IMR-90 (cell line): ENCODE data around the gene TMPRSS9. TPM values are rescaled to one million over a fixed set of nuclear protein-coding genes. Genes with fewer than 3 reads are reported as not detected.

Experiments used
- ATAC-seq: fragments of 200-7000 bp; cut with Tn5 transposase; 2 replicates; pipeline ENCODE4 v1.9.1; 2020; ENCODE audit warnings: low read depth, mild to moderate bottlenecking, moderate library complexity
- BruUV-seq: library from RNA; stranded (reverse); fragments of 400-500 nt; replicated peaks from 2 replicates; lab custom pipeline; 2021; lab: Mats Ljungman, UMichigan
- CTCF ChIA-PET: fragments of 300-600 bp; formaldehyde crosslinking; extraction: SDS; loops from one replicate; lab custom pipeline; 2021; ENCODE audit warnings: antibody characterized with exemption; lab: Yijun Ruan, JAX
- POLR2A ChIA-PET: fragments of 300-600 bp; sonication (Branson Sonifier 250); formaldehyde crosslinking; loops from one replicate; lab custom pipeline; 2022; ENCODE audit warnings: antibody characterized with exemption; ENCODE audit not compliant: unreplicated experiment; lab: Charles Lee
- DNase-seq: peaks from one replicate; pipeline ENCODE4 v3.0.0; 2013
- H2AFZ ChIP-seq: replicated peaks from 2 replicates; pipeline ENCODE3; 2013; ENCODE audit warnings: low read length, mild to moderate bottlenecking; ENCODE audit not compliant: poor library complexity
- H2AK5ac ChIP-seq: 2 replicates; pipeline ENCODE4 v1.6.1; 2013; ENCODE audit warnings: low read depth, low read length, inconsistent platforms
- H2AK9ac ChIP-seq: replicated peaks from 2 replicates; pipeline ENCODE3; 2013; ENCODE audit warnings: mild to moderate bottlenecking, low read depth, low read length, moderate library complexity; ENCODE audit not compliant: poor library complexity
- H2BK120ac ChIP-seq: 2 replicates; pipeline ENCODE4 v1.6.1; 2013; ENCODE audit warnings: low read depth, low read length, inconsistent platforms
- H2BK15ac ChIP-seq: 3 replicates; pipeline ENCODE4 v1.6.1; 2013; ENCODE audit warnings: low read depth, low read length, inconsistent platforms
- H2BK20ac ChIP-seq: 2 replicates; pipeline ENCODE4 v1.6.1; 2013; ENCODE audit warnings: low read depth, mild to moderate bottlenecking, inconsistent platforms, low read length, moderate library complexity
- H2BK5ac ChIP-seq: 2 replicates; pipeline ENCODE4 v1.6.1; 2013; ENCODE audit warnings: mild to moderate bottlenecking, low read depth, low read length, inconsistent platforms; ENCODE audit not compliant: poor library complexity, severe bottlenecking
- H3K14ac ChIP-seq: replicated peaks from 2 replicates; pipeline ENCODE4 v1.6.1; 2013; ENCODE audit warnings: low read depth, low read length, inconsistent platforms
- H3K18ac ChIP-seq: 2 replicates; pipeline ENCODE4 v1.6.1; 2013; ENCODE audit warnings: low read depth, low read length, control low read depth
- H3K23ac ChIP-seq: 2 replicates; pipeline ENCODE4 v1.6.1; 2013; ENCODE audit warnings: low read depth, low read length, inconsistent platforms
- H3K27ac ChIP-seq: 2 replicates; pipeline ENCODE4 v1.5.1; 2013; ENCODE audit warnings: mild to moderate bottlenecking, control low read depth, low read length; ENCODE audit not compliant: insufficient read depth
- H3K27me3 ChIP-seq: 2 replicates; pipeline ENCODE4 v1.6.1; 2013; ENCODE audit warnings: low read length; ENCODE audit not compliant: control insufficient read depth, insufficient read depth
- H3K36me3 ChIP-seq: 2 replicates; pipeline ENCODE4 v1.6.1; 2013; ENCODE audit warnings: low read length, mixed read lengths; ENCODE audit not compliant: control insufficient read depth, insufficient read depth
- H3K4ac ChIP-seq: 2 replicates; pipeline ENCODE4 v1.6.1; 2013; ENCODE audit warnings: low read depth, low read length, inconsistent platforms
- H3K4me1 ChIP-seq: 2 replicates; pipeline ENCODE4 v1.6.1; 2013; ENCODE audit warnings: low read length, mixed read lengths; ENCODE audit not compliant: control insufficient read depth, insufficient read depth
- H3K4me2 ChIP-seq: 2 replicates; pipeline ENCODE4 v1.6.1; 2013; ENCODE audit warnings: low read depth, mild to moderate bottlenecking, control low read depth, low read length, moderate library complexity
- H3K4me3 ChIP-seq: 2 replicates; pipeline ENCODE4 v1.5.1; 2013; ENCODE audit warnings: low read depth, mild to moderate bottlenecking, control low read depth, low read length, moderate library complexity; ENCODE audit not compliant: insufficient read depth
- H3K56ac ChIP-seq: 2 replicates; pipeline ENCODE4 v1.6.1; 2013; ENCODE audit warnings: low read length, inconsistent platforms; ENCODE audit not compliant: insufficient read depth; ENCODE audit errors: extremely low read depth
- H3K79me1 ChIP-seq, 2 experiments: 2 replicates each; pipeline ENCODE4 v1.6.1; 2013; ENCODE audit warnings: low read length in 2 of 2, inconsistent platforms in 1 of 2, low read depth in 1 of 2
- H3K9ac ChIP-seq: 2 replicates; pipeline ENCODE4 v1.6.1; 2013; ENCODE audit warnings: low read depth, low read length, control low read depth
- H3K9me1 ChIP-seq: 2 replicates; pipeline ENCODE4 v1.6.1; 2013; ENCODE audit warnings: low read length, inconsistent platforms; ENCODE audit not compliant: insufficient read depth
- H3K9me3 ChIP-seq: 2 replicates; pipeline ENCODE4 v1.6.1; 2013; ENCODE audit warnings: low read length; ENCODE audit not compliant: control insufficient read depth, insufficient read depth
- H4K20me1 ChIP-seq: 2 replicates; pipeline ENCODE4 v1.6.1; 2013; ENCODE audit warnings: low read length, inconsistent platforms; ENCODE audit not compliant: insufficient read depth
- H4K5ac ChIP-seq: 2 replicates; pipeline ENCODE4 v1.6.1; 2013; ENCODE audit warnings: mild to moderate bottlenecking, low read depth, low read length, control low read depth
- H4K8ac ChIP-seq, 2 experiments: 2 replicates each; pipeline ENCODE4 v1.6.1; 2013; ENCODE audit warnings: low read depth in 2 of 2, low read length in 2 of 2, control low read depth in 1 of 2, inconsistent platforms in 1 of 2
- H4K91ac ChIP-seq: 2 replicates; pipeline ENCODE4 v1.6.1; 2013; ENCODE audit warnings: low read depth, low read length, inconsistent platforms; ENCODE audit not compliant: insufficient read depth
- BHLHE40 ChIP-seq: fragments of 150-350 bp; IDR thresholded peaks from 2 replicates; pipeline ENCODE4 v1.6.1; 2016; ENCODE audit warnings: mild to moderate bottlenecking, low read depth, low read length
- CEBPB ChIP-seq: IDR thresholded peaks from 2 replicates; pipeline ENCODE4 v1.6.1; 2012; ENCODE audit warnings: low read depth, low read length, improper control_type of control experiment
- CHD1 ChIP-seq: IDR thresholded peaks from 2 replicates; pipeline ENCODE4 v1.6.1; 2012; ENCODE audit warnings: low read depth, low read length, improper control_type of control experiment
- FOS ChIP-seq: fragments of 150-350 bp; IDR thresholded peaks from 2 replicates; pipeline ENCODE4 v1.6.1; 2016; ENCODE audit warnings: low read depth, low read length
- MAFK ChIP-seq: IDR thresholded peaks from 2 replicates; pipeline ENCODE4 v1.6.1; 2012; ENCODE audit warnings: low read depth, low read length, improper control_type of control experiment
- MAZ ChIP-seq: IDR thresholded peaks from 2 replicates; pipeline ENCODE4 v1.6.1; 2012; ENCODE audit warnings: low read depth, mild to moderate bottlenecking, low read length, improper control_type of control experiment, moderate library complexity, borderline replicate concordance
- NFE2L2 ChIP-seq: fragments of 150-350 bp; IDR thresholded peaks from 2 replicates; pipeline ENCODE4 v1.6.1; 2016; ENCODE audit warnings: low read depth, mild to moderate bottlenecking, low read length
- POLR2A ChIP-seq: IDR thresholded peaks from 2 replicates; pipeline ENCODE4 v1.6.1; 2012; ENCODE audit warnings: mild to moderate bottlenecking, low read depth, low read length
- RAD21 ChIP-seq: IDR thresholded peaks from 2 replicates; pipeline ENCODE4 v1.6.1; 2012; ENCODE audit warnings: low read length, improper control_type of control experiment
- RFX5 ChIP-seq: IDR thresholded peaks from 2 replicates; pipeline ENCODE4 v1.8.0; 2012; ENCODE audit warnings: low read depth, mild to moderate bottlenecking, low read length, moderate library complexity
- WGBS, 2 experiments: methylation state at CpG; one replicate each; pipeline versions ENCODE4 v1.1.5 to v1.1.7; 2013; ENCODE audit warnings: missing lambda C conversion rate in 2 of 2; ENCODE audit not compliant: insufficient read length in 1 of 2; ENCODE audit errors: extremely low coverage in 2 of 2; 5-methylcytosine and 5-hydroxymethylcytosine counted together
- dilution Hi-C: fragments of 300-500 bp; cut with HindIII; formaldehyde crosslinking; loops from one replicate; pipeline ENCODE4 v1.14.3; 2018; ENCODE audit warnings: low sequenced_read_pairs; ENCODE audit not compliant: unreplicated experiment
- in situ Hi-C: fragments of 300-500 bp; cut with MboI; formaldehyde crosslinking; loops from 3 replicates; pipeline ENCODE4 v1.14.3; 2019; ENCODE audit warnings: low sequenced_read_pairs, inconsistent platforms, mixed read lengths
- intact Hi-C: fragments of 100-400 bp; cut with micrococcal nuclease; formaldehyde crosslinking; loops from 2 replicates; pipeline ENCODE4 v1.10.0; 2022
- polyA plus RNA-seq, 3 experiments: library from polyadenylated mRNA; depleted of rRNA; stranded (reverse); fragments of >200 nt; gene quantifications; 2 replicates each; pipeline ENCODE4 v1.2.3, GENCODE V29; 2012; ENCODE audit warnings: low replicate concordance in 1 of 3
- total RNA-seq: library from RNA; depleted of rRNA; stranded (reverse); fragments of >200 nt; gene quantifications from 2 replicates; pipeline ENCODE4 v1.2.3, GENCODE V29; 2012
- TF ChIP-seq, protein P1 (sequence below): fragments of 150-350 bp; IDR thresholded peaks from 2 replicates; pipeline ENCODE4 v1.6.1; 2016; ENCODE audit warnings: low read depth, mild to moderate bottlenecking, low read length, moderate library complexity, borderline replicate concordance
- TF ChIP-seq, protein P2 (sequence below): fragments of 150-350 bp; IDR thresholded peaks from 2 replicates; pipeline ENCODE4 v1.6.1; 2017; ENCODE audit warnings: mild to moderate bottlenecking, antibody characterized with exemption, low read length, low read depth
- TF ChIP-seq, protein P3 (sequence below): conservative IDR thresholded peaks from 2 replicates; pipeline ENCODE4 v1.5.1; 2012; ENCODE audit warnings: mild to moderate bottlenecking, low read depth, low read length, improper control_type of control experiment

Gene TMPRSS9
- total and polyA plus RNA-seq, 2 of the 4 experiments (the other 2 are of a cell fraction), result not detected

DNA sequence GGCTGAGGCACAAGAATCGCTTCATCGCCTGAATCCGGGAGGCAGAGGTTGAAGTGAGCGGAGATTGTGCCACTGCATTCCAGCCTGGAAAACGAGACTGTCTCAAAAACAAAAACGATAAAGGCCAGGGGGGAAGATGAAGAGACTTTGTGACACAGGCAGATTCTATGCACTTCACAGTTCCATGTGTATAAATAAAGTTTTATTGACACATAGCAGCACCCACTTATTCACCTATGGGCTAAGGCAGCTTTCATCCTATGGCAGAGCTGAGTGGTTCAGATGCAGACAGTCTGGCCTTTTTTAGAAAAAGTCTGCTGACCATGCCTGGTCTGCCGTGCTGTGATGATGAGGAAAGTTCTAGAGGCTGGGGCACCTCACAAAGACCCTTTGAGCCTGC, 91.1 kb downstream of the TMPRSS9 start:
- H3K27ac ChIP-seq, result no peak overlapping the region
- no peak overlapping the region for H2BK20ac ChIP-seq
- H4K5ac ChIP-seq, result no peak overlapping the region
- no peak overlapping the region for H3K4me3 ChIP-seq
- H2BK5ac ChIP-seq, result no peak overlapping the region
- H3K9me1 ChIP-seq, result 0 out of 2 replicates have a peak, but pooled peaks cover 14% of the 10 kb centered on the region
- dilution Hi-C loops, result no loop called here
- peaks cover 85% of the 10 kb centered on the region for H4K20me1 ChIP-seq
- H3K4me1 ChIP-seq, result no peaks in the 10 kb centered on the region
- H3K79me1 ChIP-seq, result peaks cover 5 to 71% of the 10 kb centered on the region in 2 experiments; a peak in 2 of 4 replicates
- in situ Hi-C loops, result no loop called here
- intact Hi-C loops, result no loop called here
- ChIA-PET CTCF (no interaction called here), POLR2A (no interaction called here)
- H3K4me2 ChIP-seq, result no peak overlapping the region
- TF ChIP-seq FOS, result no peak
- no peak for TF ChIP-seq BHLHE40
- TF ChIP-seq, protein P1, sequence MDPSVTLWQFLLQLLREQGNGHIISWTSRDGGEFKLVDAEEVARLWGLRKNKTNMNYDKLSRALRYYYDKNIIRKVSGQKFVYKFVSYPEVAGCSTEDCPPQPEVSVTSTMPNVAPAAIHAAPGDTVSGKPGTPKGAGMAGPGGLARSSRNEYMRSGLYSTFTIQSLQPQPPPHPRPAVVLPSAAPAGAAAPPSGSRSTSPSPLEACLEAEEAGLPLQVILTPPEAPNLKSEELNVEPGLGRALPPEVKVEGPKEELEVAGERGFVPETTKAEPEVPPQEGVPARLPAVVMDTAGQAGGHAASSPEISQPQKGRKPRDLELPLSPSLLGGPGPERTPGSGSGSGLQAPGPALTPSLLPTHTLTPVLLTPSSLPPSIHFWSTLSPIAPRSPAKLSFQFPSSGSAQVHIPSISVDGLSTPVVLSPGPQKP, result no peak
- TF ChIP-seq MAFK, result no peak
- no peak for TF ChIP-seq MAZ
- no peak for TF ChIP-seq RAD21
- TF ChIP-seq CEBPB, result no peak
- TF ChIP-seq, protein P2, sequence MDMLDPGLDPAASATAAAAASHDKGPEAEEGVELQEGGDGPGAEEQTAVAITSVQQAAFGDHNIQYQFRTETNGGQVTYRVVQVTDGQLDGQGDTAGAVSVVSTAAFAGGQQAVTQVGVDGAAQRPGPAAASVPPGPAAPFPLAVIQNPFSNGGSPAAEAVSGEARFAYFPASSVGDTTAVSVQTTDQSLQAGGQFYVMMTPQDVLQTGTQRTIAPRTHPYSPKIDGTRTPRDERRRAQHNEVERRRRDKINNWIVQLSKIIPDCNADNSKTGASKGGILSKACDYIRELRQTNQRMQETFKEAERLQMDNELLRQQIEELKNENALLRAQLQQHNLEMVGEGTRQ, result no peak
- TF ChIP-seq NFE2L2, result no peak
- no peak for TF ChIP-seq POLR2A
- TF ChIP-seq CHD1, result no peak
- TF ChIP-seq, protein P3, sequence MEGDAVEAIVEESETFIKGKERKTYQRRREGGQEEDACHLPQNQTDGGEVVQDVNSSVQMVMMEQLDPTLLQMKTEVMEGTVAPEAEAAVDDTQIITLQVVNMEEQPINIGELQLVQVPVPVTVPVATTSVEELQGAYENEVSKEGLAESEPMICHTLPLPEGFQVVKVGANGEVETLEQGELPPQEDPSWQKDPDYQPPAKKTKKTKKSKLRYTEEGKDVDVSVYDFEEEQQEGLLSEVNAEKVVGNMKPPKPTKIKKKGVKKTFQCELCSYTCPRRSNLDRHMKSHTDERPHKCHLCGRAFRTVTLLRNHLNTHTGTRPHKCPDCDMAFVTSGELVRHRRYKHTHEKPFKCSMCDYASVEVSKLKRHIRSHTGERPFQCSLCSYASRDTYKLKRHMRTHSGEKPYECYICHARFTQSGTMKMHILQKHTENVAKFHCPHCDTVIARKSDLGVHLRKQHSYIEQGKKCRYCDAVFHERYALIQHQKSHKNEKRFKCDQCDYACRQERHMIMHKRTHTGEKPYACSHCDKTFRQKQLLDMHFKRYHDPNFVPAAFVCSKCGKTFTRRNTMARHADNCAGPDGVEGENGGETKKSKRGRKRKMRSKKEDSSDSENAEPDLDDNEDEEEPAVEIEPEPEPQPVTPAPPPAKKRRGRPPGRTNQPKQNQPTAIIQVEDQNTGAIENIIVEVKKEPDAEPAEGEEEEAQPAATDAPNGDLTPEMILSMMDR, result no peak
- TF ChIP-seq RFX5, result no peak
- H2AK5ac ChIP-seq, result no peak overlapping the region
- H2AK9ac ChIP-seq, result no peak overlapping the region
- H3K18ac ChIP-seq, result no peak overlapping the region
- WGBS, 2 experiments, result 96% methylated on average over 6 of the region's 7 CpGs; no CpG with 5 or more reads in 1 of the 2 experiments
- H3K14ac ChIP-seq, result no peak overlapping the region
- H3K27me3 ChIP-seq, result no peaks in the 10 kb centered on the region
- H3K9me3 ChIP-seq, result no peaks in the 10 kb centered on the region
- ATAC-seq (no peak), DNase-seq (no peak)
- H3K4ac ChIP-seq, result no peak overlapping the region
- no peak overlapping the region for H4K8ac ChIP-seq
- H2BK15ac ChIP-seq, result no peak overlapping the region
- no peak overlapping the region for H2AFZ ChIP-seq
- H2BK120ac ChIP-seq, result no peak overlapping the region
- H4K91ac ChIP-seq, result no peak overlapping the region
- BruUV-seq, result no TSS peak
- H3K56ac ChIP-seq, result no peak overlapping the region
- H3K9ac ChIP-seq, result no peak overlapping the region
- H3K23ac ChIP-seq, result no peak overlapping the region
- H3K36me3 ChIP-seq, result peaks cover 4% of the 10 kb centered on the region
